NB4 (cell line): ENCODE results near the gene SRSF4.

Experiments used
- MYC ChIP-seq: IDR thresholded peaks from 2 replicates; pipeline ENCODE4 v1.6.1; 2011; ENCODE audit warnings: low read depth, low read length
- TF ChIP-seq, protein P1 (sequence below): IDR thresholded peaks from one replicate; pipeline ENCODE4 v1.5.1; 2012; ENCODE audit warnings: low read depth, low read length

DNA sequence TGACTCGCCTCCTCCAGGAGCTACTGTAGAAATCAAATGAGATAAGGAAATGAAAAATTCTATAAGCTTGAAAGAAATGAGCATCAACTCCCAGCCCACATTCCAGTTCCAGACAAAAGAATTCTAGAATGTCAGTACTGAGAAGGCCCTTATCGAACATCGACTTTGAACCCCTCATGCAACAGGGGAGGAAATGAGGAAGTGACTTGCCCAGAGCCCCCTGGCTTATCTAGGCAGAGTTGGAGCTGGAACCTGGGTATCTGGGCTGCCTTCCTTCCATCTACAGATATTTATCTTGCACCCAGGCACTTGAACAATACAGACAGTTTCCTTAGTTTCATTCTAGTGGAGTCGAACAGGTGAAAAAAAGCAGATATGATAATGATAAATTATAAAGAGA is 26.7 kb upstream of the SRSF4 start:
- TF ChIP-seq, protein P1, sequence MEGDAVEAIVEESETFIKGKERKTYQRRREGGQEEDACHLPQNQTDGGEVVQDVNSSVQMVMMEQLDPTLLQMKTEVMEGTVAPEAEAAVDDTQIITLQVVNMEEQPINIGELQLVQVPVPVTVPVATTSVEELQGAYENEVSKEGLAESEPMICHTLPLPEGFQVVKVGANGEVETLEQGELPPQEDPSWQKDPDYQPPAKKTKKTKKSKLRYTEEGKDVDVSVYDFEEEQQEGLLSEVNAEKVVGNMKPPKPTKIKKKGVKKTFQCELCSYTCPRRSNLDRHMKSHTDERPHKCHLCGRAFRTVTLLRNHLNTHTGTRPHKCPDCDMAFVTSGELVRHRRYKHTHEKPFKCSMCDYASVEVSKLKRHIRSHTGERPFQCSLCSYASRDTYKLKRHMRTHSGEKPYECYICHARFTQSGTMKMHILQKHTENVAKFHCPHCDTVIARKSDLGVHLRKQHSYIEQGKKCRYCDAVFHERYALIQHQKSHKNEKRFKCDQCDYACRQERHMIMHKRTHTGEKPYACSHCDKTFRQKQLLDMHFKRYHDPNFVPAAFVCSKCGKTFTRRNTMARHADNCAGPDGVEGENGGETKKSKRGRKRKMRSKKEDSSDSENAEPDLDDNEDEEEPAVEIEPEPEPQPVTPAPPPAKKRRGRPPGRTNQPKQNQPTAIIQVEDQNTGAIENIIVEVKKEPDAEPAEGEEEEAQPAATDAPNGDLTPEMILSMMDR, result no peak
- TF ChIP-seq MYC, result no peak
